Neural progenitor cell (in vitro differentiated cells): ENCODE data around the gene PCNX4. TPM values are rescaled to one million over a fixed set of nuclear protein-coding genes. Genes with fewer than 3 reads are reported as not detected.

Experiments
- DNase-seq: peaks from one replicate; pipeline ENCODE4 v3.0.0-alpha.2; 2016; ENCODE audit warnings: low spot score
- H2AFZ ChIP-seq: fragments of 200-600 bp; sonication (generic); replicated peaks from 2 replicates; pipeline ENCODE4 v1.6.1; 2016; ENCODE audit warnings: antibody characterized with exemption
- H3F3A ChIP-seq: fragments of 200-600 bp; sonication (generic); 2 replicates; pipeline ENCODE4 v1.6.1; 2016; ENCODE audit warnings: antibody characterized with exemption, low read depth
- H3K27ac ChIP-seq: fragments of 200-600 bp; sonication (generic); 2 replicates; pipeline ENCODE4 v1.5.1; 2016; ENCODE audit warnings: mild to moderate bottlenecking
- H3K27me3 ChIP-seq: fragments of 200-600 bp; sonication (generic); 2 replicates; pipeline ENCODE4 v1.6.1; 2016; ENCODE audit warnings: mild to moderate bottlenecking, moderate library complexity
- H3K36me3 ChIP-seq: fragments of 200-600 bp; sonication (generic); 2 replicates; pipeline ENCODE4 v1.5.1; 2016
- H3K4me1 ChIP-seq: fragments of 200-600 bp; sonication (generic); 2 replicates; pipeline ENCODE4 v1.6.1; 2016; ENCODE audit warnings: mixed run types
- H3K4me2 ChIP-seq: fragments of 200-600 bp; sonication (generic); 2 replicates; pipeline ENCODE4 v1.6.1; 2016
- H3K4me3 ChIP-seq: fragments of 200-600 bp; sonication (generic); 2 replicates; pipeline ENCODE4 v1.5.1; 2016
- H3K79me2 ChIP-seq: fragments of 200-600 bp; sonication (generic); 2 replicates; pipeline ENCODE4 v1.6.1; 2016; ENCODE audit warnings: low read depth
- H3K9ac ChIP-seq: fragments of 200-600 bp; sonication (generic); 2 replicates; pipeline ENCODE4 v1.6.1; 2016
- H3K9me3 ChIP-seq: fragments of 200-600 bp; sonication (generic); 2 replicates; pipeline ENCODE4 v1.5.1; 2016; ENCODE audit warnings: low read depth
- H4K20me1 ChIP-seq: fragments of 200-600 bp; sonication (generic); 2 replicates; pipeline ENCODE4 v1.6.1; 2016; ENCODE audit warnings: low read depth
- H3K27ac Mint-ChIP-seq: 3 replicates; pipeline ENCODE4 v1.8.0; 2021; ENCODE audit warnings: mixed read lengths
- H3K27me3 Mint-ChIP-seq: 2 replicates; pipeline ENCODE4 v1.8.0; 2022; ENCODE audit warnings: low read depth, mild to moderate bottlenecking, inconsistent platforms, moderate library complexity, mixed read lengths; ENCODE audit not compliant: insufficient read depth
- H3K36me3 Mint-ChIP-seq: 3 replicates; pipeline ENCODE4 v1.8.0; 2021; ENCODE audit warnings: mixed read lengths
- H3K4me1 Mint-ChIP-seq: 3 replicates; pipeline ENCODE4 v1.8.0; 2021; ENCODE audit warnings: mixed read lengths
- H3K4me3 Mint-ChIP-seq: 3 replicates; pipeline ENCODE4 v1.8.0; 2021; ENCODE audit warnings: mild to moderate bottlenecking, moderate library complexity, mixed read lengths
- H3K9me3 Mint-ChIP-seq: 3 replicates; pipeline ENCODE4 v1.8.0; 2020; ENCODE audit warnings: mixed read lengths
- EZH2 ChIP-seq: fragments of 200-600 bp; sonication (generic); IDR thresholded peaks from 2 replicates; pipeline ENCODE4 v1.6.1; 2017; ENCODE audit warnings: antibody characterized with exemption, mild to moderate bottlenecking, moderate library complexity
- EZH2phosphoT487 ChIP-seq: fragments of 200-600 bp; sonication (generic); IDR thresholded peaks from 2 replicates; pipeline ENCODE4 v1.6.1; 2017; ENCODE audit warnings: antibody characterized with exemption
- total RNA-seq: library from RNA; depleted of rRNA; stranded (reverse); fragments of >200 nt; gene quantifications from 2 replicates; pipeline ENCODE4 v1.2.3, GENCODE V29; 2015; ENCODE audit warnings: low replicate concordance
- TF ChIP-seq, protein P1 (sequence below): fragments of 200-600 bp; sonication (generic); IDR thresholded peaks from 2 replicates; pipeline ENCODE4 v1.5.1; 2017; ENCODE audit warnings: antibody characterized with exemption, mild to moderate bottlenecking

Gene PCNX4
- total RNA-seq, 1 donor from 2014 or later: 172 TPM

- peaks cover 8% of the 10 kb centered on the region for H3K27me3 Mint-ChIP-seq
- Histone ChIP-seq H3K4me2 (no peak overlapping the region), H3K4me1 (no peaks in the 10 kb centered on the region), H3K79me2 (no peaks in the 10 kb centered on the region), H3K36me3 (no peaks in the 10 kb centered on the region), H3K4me3 (no peak overlapping the region), H4K20me1 (no peaks in the 10 kb centered on the region), H3K27me3 (no peaks in the 10 kb centered on the region), H3K9me3 (no peaks in the 10 kb centered on the region), H3K27ac (no peak overlapping the region), H3K9ac (no peak overlapping the region), H3F3A (no peaks in the 10 kb centered on the region), H2AFZ (no peak overlapping the region)
- no peak overlapping the region for H3K27ac Mint-ChIP-seq
- H3K9me3 Mint-ChIP-seq: peaks cover 4% of the 10 kb centered on the region
- DNase-seq: no peak
- no peak overlapping the region for H3K4me3 Mint-ChIP-seq
- no peaks in the 10 kb centered on the region for H3K36me3 Mint-ChIP-seq
- H3K4me1 Mint-ChIP-seq: no peaks in the 10 kb centered on the region
- TF ChIP-seq EZH2phosphoT487 (no peak), EZH2 (no peak)
- TF ChIP-seq, protein P1, sequence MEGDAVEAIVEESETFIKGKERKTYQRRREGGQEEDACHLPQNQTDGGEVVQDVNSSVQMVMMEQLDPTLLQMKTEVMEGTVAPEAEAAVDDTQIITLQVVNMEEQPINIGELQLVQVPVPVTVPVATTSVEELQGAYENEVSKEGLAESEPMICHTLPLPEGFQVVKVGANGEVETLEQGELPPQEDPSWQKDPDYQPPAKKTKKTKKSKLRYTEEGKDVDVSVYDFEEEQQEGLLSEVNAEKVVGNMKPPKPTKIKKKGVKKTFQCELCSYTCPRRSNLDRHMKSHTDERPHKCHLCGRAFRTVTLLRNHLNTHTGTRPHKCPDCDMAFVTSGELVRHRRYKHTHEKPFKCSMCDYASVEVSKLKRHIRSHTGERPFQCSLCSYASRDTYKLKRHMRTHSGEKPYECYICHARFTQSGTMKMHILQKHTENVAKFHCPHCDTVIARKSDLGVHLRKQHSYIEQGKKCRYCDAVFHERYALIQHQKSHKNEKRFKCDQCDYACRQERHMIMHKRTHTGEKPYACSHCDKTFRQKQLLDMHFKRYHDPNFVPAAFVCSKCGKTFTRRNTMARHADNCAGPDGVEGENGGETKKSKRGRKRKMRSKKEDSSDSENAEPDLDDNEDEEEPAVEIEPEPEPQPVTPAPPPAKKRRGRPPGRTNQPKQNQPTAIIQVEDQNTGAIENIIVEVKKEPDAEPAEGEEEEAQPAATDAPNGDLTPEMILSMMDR: no peak
Observed at GRCh38 chr14:60174352-60175254, 82.9 kb downstream of the PCNX4 start.

DNA sequence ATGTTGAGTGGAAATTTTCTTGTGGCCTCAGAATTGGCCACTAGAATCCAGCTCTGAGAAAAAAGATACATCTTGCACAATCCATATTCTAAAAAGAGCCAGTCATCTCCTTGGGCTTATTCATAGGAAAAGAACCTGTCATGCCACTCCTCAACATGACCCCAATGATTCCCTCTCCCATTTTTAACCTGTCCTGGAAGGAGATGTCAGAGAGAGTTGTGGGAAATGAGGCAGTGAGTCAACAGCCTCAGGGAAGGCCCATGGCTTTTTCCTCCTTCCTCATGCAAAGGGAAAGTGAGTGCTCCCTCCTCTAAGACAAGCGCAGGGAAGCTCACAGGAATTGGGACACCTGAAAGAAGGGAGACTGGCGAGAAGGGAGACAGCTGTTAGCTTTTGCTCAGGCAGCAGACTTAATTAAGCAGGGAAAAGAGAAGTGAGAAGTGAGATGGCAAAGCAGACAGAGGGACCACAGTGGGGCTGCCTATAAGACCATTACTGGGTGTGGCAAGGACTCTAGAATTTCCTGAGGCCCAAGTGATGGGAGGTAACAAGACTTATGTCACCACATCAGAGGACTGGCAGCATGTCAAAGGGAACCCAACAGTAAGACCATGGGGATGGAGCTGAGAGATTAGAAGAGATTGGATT is 83.7 kb downstream of the PCNX4 start:
- TF ChIP-seq, protein P1: no peak
- no peak for TF ChIP-seq EZH2
- no peak for TF ChIP-seq EZH2phosphoT487
- Histone ChIP-seq H3K79me2 (no peaks in the 10 kb centered on the region), H3K4me2 (no peak overlapping the region), H3K4me1 (no peaks in the 10 kb centered on the region), H4K20me1 (no peaks in the 10 kb centered on the region), H3K27ac (no peak overlapping the region), H3K27me3 (no peaks in the 10 kb centered on the region), H3K36me3 (no peaks in the 10 kb centered on the region), H2AFZ (no peak overlapping the region), H3K4me3 (no peak overlapping the region), H3K9me3 (no peaks in the 10 kb centered on the region), H3K9ac (no peak overlapping the region), H3F3A (no peaks in the 10 kb centered on the region)
- no peak overlapping the region for H3K27ac Mint-ChIP-seq
- no peak for DNase-seq
- no peak overlapping the region for H3K4me3 Mint-ChIP-seq
- H3K27me3 Mint-ChIP-seq: peaks cover 8% of the 10 kb centered on the region
- H3K9me3 Mint-ChIP-seq: peaks cover 4% of the 10 kb centered on the region
- H3K4me1 Mint-ChIP-seq: no peaks in the 10 kb centered on the region
- H3K36me3 Mint-ChIP-seq: no peaks in the 10 kb centered on the region

DNA sequence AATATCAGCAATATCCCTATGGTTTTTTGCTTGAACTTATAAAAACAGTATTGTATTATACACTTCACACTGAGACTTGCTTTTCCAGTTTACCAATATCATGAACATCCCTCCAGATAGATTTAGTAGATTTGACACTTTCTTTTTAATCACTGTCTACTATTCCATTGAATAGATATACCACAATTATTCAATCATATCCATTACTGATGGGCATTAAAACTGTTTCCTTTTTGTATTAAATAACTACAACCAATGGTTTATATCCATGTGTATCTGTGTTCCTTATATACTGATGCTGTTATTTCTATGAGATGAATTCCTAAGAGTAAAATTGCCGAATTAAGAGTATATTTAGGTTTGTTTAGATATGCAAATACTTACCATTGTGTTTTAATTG is 86.4 kb downstream of the PCNX4 start:
- Histone ChIP-seq H4K20me1 (no peaks in the 10 kb centered on the region), H3K79me2 (no peaks in the 10 kb centered on the region), H3K4me3 (no peak overlapping the region), H3F3A (no peaks in the 10 kb centered on the region), H3K4me2 (no peak overlapping the region), H3K4me1 (no peaks in the 10 kb centered on the region), H3K9ac (no peak overlapping the region), H3K27me3 (no peaks in the 10 kb centered on the region), H3K9me3 (no peaks in the 10 kb centered on the region), H2AFZ (no peak overlapping the region), H3K36me3 (no peaks in the 10 kb centered on the region), H3K27ac (no peak overlapping the region)
- H3K4me1 Mint-ChIP-seq: no peaks in the 10 kb centered on the region
- no peak for DNase-seq
- TF ChIP-seq, protein P1: no peak
- no peak overlapping the region for H3K4me3 Mint-ChIP-seq
- peaks cover 5% of the 10 kb centered on the region for H3K27me3 Mint-ChIP-seq
- H3K9me3 Mint-ChIP-seq: peaks cover 2% of the 10 kb centered on the region
- no peak overlapping the region for H3K27ac Mint-ChIP-seq
- no peaks in the 10 kb centered on the region for H3K36me3 Mint-ChIP-seq
